Choroid plexus epithelial cell (primary cell): ENCODE measurements around the gene SORCS1.
"Not testable (repeated sequence)": the region's sequence is repeated elsewhere in the genome, so short reads cannot be mapped to it uniquely, and the experiment has no call there.

ENCODE experiments used
- DNase-seq: peaks from one replicate; pipeline ENCODE4 v3.0.0-alpha.2; 2010; ENCODE audit warnings: low read depth
- H3K4me3 ChIP-seq: 2 replicates; pipeline ENCODE4 v1.5.1; 2011; ENCODE audit warnings: low read depth, mild to moderate bottlenecking, control low read depth, low read length, moderate library complexity
- TF ChIP-seq, protein P1 (sequence below): conservative IDR thresholded peaks from 2 replicates; pipeline ENCODE4 v1.5.1; 2011; ENCODE audit warnings: low read depth, mild to moderate bottlenecking, control low read depth, inconsistent platforms, low read length, moderate library complexity

SORCS1 gene

DNA sequence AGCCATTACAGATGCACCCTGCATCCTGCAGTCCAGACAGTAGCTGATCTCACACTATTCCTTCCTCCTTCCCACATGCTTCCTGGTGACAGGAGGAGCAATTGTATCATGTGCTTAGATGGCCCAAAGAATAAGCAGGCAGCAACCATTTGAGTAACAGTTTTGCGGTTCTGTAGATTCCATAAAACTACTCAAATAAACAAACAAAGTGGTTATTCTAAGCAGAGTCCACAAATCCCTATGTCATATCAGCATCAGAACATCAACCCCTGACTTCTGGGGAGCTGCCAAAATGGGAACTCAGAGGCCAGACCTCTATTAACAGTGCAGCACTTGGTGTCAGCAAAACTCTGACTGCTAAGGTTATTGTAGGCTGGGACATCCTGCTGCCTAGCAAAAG lies 226.0 kb downstream of the SORCS1 start:
- TF ChIP-seq, protein P1, sequence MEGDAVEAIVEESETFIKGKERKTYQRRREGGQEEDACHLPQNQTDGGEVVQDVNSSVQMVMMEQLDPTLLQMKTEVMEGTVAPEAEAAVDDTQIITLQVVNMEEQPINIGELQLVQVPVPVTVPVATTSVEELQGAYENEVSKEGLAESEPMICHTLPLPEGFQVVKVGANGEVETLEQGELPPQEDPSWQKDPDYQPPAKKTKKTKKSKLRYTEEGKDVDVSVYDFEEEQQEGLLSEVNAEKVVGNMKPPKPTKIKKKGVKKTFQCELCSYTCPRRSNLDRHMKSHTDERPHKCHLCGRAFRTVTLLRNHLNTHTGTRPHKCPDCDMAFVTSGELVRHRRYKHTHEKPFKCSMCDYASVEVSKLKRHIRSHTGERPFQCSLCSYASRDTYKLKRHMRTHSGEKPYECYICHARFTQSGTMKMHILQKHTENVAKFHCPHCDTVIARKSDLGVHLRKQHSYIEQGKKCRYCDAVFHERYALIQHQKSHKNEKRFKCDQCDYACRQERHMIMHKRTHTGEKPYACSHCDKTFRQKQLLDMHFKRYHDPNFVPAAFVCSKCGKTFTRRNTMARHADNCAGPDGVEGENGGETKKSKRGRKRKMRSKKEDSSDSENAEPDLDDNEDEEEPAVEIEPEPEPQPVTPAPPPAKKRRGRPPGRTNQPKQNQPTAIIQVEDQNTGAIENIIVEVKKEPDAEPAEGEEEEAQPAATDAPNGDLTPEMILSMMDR: no peak
- H3K4me3 ChIP-seq: no peak overlapping the region
- DNase-seq: no peak

DNA sequence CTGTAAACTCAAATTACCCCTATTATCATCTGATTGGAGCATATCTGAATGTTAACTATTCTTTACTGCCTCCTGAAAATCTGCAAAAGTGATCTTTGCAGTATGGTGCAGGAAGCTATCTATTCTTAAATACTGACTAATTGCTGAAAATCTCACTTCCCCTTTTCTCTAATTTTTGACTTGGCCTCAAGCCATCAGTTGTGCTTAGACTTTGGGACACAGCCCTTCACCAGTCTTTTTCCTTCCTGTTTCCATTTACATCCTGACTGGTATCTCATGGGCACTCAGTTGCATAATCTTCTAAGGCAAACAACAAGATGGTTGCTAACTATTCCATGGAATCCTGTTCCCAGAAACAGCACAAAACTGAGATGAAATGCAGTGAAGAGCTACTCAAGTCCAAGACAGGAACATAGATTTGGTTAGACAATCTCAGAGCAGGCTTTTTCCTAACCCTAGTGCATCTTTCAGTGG lies 228.5 kb downstream of the SORCS1 start:
- TF ChIP-seq, protein P1: no peak
- no peak overlapping the region for H3K4me3 ChIP-seq
- no peak for DNase-seq

DNA sequence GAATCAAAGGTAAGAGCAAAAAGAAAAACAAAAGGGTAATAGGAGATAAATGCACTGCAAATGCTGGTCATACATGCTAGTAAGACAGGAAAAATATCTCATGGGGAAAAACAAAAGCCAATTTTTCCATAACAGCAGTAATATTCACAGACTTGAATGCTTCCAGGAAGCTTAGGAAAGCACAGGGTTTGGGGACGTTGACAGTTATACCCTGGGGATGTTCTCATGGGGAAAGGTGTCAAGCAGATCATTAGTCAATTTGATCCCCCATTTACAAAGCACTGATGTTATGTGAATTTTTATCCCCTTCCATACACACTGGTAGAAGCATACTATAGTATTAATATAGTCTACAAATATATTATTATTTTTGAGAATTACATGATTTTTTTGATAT lies 232.7 kb downstream of the SORCS1 start:
- DNase-seq: no peak
- TF ChIP-seq, protein P1: no peak
- no peak overlapping the region for H3K4me3 ChIP-seq

DNA sequence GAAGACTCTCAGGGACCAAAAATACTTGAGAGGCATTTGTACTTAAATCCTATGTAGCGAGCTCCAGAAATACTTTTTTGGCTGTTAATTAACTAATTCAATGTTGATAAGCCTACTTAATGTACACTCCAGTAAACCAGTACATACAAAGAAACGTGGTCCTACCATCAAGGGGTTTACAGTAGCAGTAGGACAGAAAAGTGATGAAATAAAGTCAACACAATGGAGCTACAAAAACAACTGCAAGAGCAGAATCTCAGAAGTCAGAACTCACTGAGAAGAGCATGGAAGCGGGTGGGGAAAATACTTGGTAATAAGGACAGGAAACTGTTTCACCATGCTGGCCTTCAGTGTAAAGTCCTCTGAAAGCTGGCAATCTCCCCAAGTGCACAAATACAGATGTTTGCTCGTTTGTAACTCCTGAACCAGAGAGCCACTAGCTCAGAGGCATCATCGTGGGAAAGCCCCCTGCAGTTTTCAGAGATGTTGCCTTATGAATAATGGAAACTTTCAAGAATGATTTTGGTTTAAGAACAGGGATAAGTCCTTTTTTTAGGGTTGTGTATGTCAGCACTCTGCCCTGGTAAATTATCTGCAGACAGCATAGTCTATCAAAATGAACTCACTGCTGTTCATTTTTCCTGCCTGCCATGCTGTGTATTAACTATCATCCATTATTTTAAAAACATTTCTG lies 233.2 kb downstream of the SORCS1 start:
- no peak for DNase-seq
- no peak overlapping the region for H3K4me3 ChIP-seq
- TF ChIP-seq, protein P1: no peak

DNA sequence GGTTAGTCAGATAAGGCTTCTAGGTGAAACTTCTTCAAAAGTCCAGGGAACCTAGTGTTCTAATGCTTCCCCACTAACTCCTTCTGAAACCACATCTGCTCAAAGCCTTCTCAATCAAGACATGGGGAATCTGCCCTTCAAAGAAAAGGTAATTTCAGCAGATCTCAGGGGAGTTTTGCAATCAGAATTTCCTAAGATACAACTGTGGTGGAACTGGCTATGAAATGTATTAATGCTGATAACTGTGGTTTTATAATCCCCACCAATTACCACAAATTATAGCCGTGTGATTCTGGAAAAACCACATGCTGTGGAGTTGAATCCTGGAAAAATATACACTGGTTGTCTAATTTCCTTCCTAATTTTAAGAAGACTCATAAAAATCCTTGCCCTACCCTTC lies 233.8 kb downstream of the SORCS1 start:
- H3K4me3 ChIP-seq: no peak overlapping the region
- TF ChIP-seq, protein P1: no peak
- no peak for DNase-seq

DNA sequence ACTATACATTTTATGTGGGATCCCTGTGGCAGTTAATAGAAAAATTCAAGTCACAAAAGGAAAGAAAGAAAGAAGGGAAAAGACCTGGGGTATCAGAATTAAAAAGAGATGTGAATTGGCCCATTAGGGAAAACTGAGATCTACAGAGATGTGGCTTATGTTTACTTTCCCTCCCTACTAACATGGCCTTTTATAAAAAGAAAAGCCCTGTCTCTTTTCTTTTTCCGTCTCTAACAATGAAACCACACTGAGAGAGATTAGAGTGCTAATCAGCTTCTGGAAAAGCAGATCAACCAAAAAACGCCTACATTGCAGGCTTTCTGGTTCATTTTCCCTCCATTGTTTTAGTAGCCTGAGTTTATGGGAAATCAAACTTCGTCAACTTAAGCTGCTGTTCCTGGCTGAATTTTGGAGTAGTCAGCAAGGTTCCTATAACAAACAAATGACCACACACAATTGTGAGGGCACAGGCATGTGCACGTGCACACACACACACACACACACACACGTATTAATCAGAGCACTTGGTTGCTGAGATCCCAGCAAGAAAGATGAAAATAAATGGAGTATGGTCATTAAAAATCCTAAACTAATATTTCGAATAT lies 235.1 kb downstream of the SORCS1 start:
- H3K4me3 ChIP-seq: no peak overlapping the region
- DNase-seq: no peak
- TF ChIP-seq, protein P1: no peak

DNA sequence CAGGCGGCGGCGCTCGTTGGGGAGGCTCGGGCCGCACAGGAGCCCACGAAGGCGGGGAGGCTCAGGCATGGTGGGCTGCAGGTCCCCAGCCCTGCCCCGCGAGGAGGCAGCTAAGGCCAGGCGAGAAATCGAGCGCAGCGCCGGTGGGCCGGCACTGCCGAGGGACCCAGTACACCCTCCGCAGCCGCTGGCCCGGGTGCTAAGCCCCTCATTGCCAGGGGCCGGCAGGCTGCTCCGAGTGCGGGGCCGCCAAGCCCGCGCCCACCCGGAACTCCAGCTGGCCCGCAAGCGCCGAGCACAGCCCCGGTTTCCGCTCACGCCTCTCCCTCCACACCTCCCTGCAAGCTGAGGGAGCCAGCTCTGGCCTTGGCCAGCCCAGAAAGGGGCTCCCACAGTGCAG lies 236.4 kb downstream of the SORCS1 start:
- DNase-seq, H3K4me3 ChIP-seq: not testable (repeated sequence)
